ENCODE measurements around the gene PRDM1. TPM values are rescaled to one million over a fixed set of nuclear protein-coding genes. Genes with fewer than 3 reads are reported as not detected.

The PRDM1 gene
- polyA plus RNA-seq, 1 of the 3 experiments (the other 2 are of a cell fraction): 4.0 TPM

- Histone ChIP-seq H4K20me1 (ENCODE audit: insufficient read depth) (no peaks in the 10 kb centered on the region), H3F3A (replicated peaks; ENCODE audit: insufficient read depth) (no peaks in the 10 kb centered on the region), H3K4me3 (ENCODE audit: low read depth in 2 of 2, low read length in 1 of 2) (no peak overlapping the region), H3K9ac (no peak overlapping the region), H3K79me2 (ENCODE audit: insufficient read depth) (no peaks in the 10 kb centered on the region), H3K27me3 (ENCODE audit: insufficient read depth) (no peaks in the 10 kb centered on the region), H3K9me3 (no peaks in the 10 kb centered on the region), H3K9me2 (no peaks in the 10 kb centered on the region), H3K4me1 (ENCODE audit: control insufficient read depth in 1 of 2, insufficient read depth in 2 of 2, low read depth in 1 of 2, low read length in 1 of 2) (no peaks in the 10 kb centered on the region; a peak in 1 of 4 replicates), H2AFZ (ENCODE audit: low read depth) (no peak overlapping the region), H3K4me2 (no peak overlapping the region), H3K36me3 (replicated peaks in 1 of 2; ENCODE audit: control insufficient read depth in 1 of 2, insufficient read depth in 2 of 2, low read length in 1 of 2) (no peaks in the 10 kb centered on the region), H3K27ac (ENCODE audit: low read depth in 2 of 2, low read length in 1 of 2) (no peak overlapping the region)
- WGBS (ENCODE audit: low lambda C conversion rate): 90% methylated on average over 2 of the region's 2 CpGs
- POLR2A ChIA-PET: no interaction called here
- DNase-seq: no peak
- CTCF ChIA-PET: interaction anchor here (1.4 kb wide), 1 partner anchor 14 kb away, joined by 3 read pairs; no protein-coding TSS in a partner anchor
- TF ChIP-seq NRF1 (IDR thresholded peaks at IDR 0.05; ENCODE audit: low read depth, low read length) (no peak), FOXM1 (IDR thresholded peaks at IDR 0.05; ENCODE audit: low read depth) (no peak), MEF2A (IDR thresholded peaks at IDR 0.05; ENCODE audit: borderline replicate concordance, low read depth) (no peak), TAF1 (IDR thresholded peaks at IDR 0.05; ENCODE audit: borderline replicate concordance, low read depth, low read length) (no peak), MXI1 (IDR thresholded peaks at IDR 0.05; ENCODE audit: low read depth, low read length) (no peak), GATA2 (CRISPR knock-in tag; IDR thresholded peaks at IDR 0.05) (no peak), NFIC (IDR thresholded peaks at IDR 0.05; ENCODE audit: borderline replicate concordance) (no peak), RAD21 (IDR thresholded peaks at IDR 0.05; ENCODE audit: low read length) (no peak), YY1 (IDR thresholded peaks at IDR 0.05; ENCODE audit: low read depth) (no peak), EP300 (IDR thresholded peaks at IDR 0.05; ENCODE audit: borderline replicate concordance in 1 of 2, low read depth in 1 of 2, low read length in 1 of 2) (no peak), RFX5 (IDR thresholded peaks at IDR 0.05; ENCODE audit: low read length) (no peak), SMC3 (IDR thresholded peaks at IDR 0.05; ENCODE audit: low read depth, low read length) (no peak)
- TF ChIP-seq, protein P1, sequence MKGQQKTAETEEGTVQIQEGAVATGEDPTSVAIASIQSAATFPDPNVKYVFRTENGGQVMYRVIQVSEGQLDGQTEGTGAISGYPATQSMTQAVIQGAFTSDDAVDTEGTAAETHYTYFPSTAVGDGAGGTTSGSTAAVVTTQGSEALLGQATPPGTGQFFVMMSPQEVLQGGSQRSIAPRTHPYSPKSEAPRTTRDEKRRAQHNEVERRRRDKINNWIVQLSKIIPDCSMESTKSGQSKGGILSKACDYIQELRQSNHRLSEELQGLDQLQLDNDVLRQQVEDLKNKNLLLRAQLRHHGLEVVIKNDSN (IDR thresholded peaks at IDR 0.05; ENCODE audit: borderline replicate concordance, low read depth): no peak
- TF ChIP-seq, protein P2, sequence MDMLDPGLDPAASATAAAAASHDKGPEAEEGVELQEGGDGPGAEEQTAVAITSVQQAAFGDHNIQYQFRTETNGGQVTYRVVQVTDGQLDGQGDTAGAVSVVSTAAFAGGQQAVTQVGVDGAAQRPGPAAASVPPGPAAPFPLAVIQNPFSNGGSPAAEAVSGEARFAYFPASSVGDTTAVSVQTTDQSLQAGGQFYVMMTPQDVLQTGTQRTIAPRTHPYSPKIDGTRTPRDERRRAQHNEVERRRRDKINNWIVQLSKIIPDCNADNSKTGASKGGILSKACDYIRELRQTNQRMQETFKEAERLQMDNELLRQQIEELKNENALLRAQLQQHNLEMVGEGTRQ (IDR thresholded peaks at IDR 0.05; ENCODE audit: borderline replicate concordance, low read depth, low read length): no peak
- TF ChIP-seq, protein P3, sequence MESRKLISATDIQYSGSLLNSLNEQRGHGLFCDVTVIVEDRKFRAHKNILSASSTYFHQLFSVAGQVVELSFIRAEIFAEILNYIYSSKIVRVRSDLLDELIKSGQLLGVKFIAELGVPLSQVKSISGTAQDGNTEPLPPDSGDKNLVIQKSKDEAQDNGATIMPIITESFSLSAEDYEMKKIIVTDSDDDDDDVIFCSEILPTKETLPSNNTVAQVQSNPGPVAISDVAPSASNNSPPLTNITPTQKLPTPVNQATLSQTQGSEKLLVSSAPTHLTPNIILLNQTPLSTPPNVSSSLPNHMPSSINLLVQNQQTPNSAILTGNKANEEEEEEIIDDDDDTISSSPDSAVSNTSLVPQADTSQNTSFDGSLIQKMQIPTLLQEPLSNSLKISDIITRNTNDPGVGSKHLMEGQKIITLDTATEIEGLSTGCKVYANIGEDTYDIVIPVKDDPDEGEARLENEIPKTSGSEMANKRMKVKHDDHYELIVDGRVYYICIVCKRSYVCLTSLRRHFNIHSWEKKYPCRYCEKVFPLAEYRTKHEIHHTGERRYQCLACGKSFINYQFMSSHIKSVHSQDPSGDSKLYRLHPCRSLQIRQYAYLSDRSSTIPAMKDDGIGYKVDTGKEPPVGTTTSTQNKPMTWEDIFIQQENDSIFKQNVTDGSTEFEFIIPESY (IDR thresholded peaks at IDR 0.05; ENCODE audit: borderline replicate concordance, low read depth): no peak
- TF ChIP-seq, protein P4, sequence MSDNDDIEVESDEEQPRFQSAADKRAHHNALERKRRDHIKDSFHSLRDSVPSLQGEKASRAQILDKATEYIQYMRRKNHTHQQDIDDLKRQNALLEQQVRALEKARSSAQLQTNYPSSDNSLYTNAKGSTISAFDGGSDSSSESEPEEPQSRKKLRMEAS (IDR thresholded peaks at IDR 0.05; ENCODE audit: low read depth): no peak
These were observed 37.8 kb upstream of the PRDM1 start for GRCh38 chr6:106048336-106048735.

All from SK-N-SH (cell line).